ENCODE results near the gene RNPEPL1. TPM values are rescaled to one million over a fixed set of nuclear protein-coding genes. Genes with fewer than 3 reads are reported as not detected.

Gene RNPEPL1
- total RNA-seq, 1 experiment from 2014 or later = 101 TPM

DNA sequence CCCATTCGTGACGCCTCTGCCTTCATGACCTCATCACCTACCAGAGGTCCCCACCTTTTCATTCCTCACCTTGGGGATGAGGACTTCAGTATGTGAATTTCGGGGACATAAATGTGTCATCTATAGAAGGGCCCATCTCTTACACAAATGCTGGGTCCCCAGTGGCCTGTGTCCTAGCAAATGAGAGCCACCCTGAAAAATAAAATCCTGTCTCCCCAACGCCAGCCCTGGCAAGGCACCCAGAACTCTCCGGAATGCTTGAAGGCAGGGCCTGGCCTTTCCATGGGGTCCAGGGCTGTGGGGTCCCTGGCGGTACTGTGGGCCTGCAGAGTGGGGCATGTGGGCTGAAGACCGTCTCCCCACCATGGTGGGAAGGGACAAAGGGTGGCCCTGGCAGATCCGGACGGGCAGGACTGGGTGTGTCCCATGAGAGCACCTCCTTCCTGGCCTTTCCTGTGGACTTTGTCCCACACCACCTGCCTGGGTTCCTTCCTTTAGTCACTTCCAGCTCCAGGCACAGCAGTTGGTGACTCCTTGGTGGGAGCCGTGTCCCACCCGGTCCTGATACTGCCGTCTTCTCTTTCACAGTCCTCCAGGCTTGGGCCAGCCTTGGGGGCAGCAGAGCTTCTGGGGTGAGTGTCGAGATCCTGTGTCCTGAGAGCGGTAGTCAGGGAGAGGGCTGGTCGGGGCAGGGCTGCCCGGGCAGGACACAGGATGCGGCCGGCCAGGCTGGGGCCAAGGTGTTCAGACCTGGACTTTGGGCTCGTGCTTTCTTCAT is 36.8 kb downstream of the RNPEPL1 start:
- Histone ChIP-seq H3K36me3 (ENCODE audit: low read depth) (no peaks in the 10 kb centered on the region), H2AFZ (no peak overlapping the region), H3F3A (ENCODE audit: insufficient read depth, low read depth) (no peaks in the 10 kb centered on the region), H3K27me3 (ENCODE audit: insufficient read depth, low read depth) (no peaks in the 10 kb centered on the region), H3K9me2 (ENCODE audit: insufficient read depth) (no peaks in the 10 kb centered on the region), H4K20me1 (ENCODE audit: insufficient read depth) (no peaks in the 10 kb centered on the region), H3K4me3 (no peak overlapping the region), H3K4me1 (replicated peaks; ENCODE audit: insufficient read depth) (no peaks in the 10 kb centered on the region), H3K4me2 (peak overlapping the region; percentile 29; the same call in 1 of the 2 replicates), H3K9me3 (ENCODE audit: insufficient read depth, low read depth) (no peaks in the 10 kb centered on the region), H3K79me2 (ENCODE audit: low read depth) (no peaks in the 10 kb centered on the region), H3K27ac (no peak overlapping the region)
- CTCF ChIA-PET = interaction anchor here (1.1 kb wide), 2 partner anchors 19 to 39 kb away, joined by 5 read pairs; partner anchors contain the start of gene CAPN10
- no peak for DNase-seq
- POLR2A ChIA-PET (ENCODE audit: unreplicated experiment) = no interaction called here
- BruUV-seq (replicated peaks) = no TSS peak
- intact Hi-C loops (cut with micrococcal nuclease; ENCODE audit: unreplicated experiment) = no loop called here
- TF ChIP-seq, protein P1, sequence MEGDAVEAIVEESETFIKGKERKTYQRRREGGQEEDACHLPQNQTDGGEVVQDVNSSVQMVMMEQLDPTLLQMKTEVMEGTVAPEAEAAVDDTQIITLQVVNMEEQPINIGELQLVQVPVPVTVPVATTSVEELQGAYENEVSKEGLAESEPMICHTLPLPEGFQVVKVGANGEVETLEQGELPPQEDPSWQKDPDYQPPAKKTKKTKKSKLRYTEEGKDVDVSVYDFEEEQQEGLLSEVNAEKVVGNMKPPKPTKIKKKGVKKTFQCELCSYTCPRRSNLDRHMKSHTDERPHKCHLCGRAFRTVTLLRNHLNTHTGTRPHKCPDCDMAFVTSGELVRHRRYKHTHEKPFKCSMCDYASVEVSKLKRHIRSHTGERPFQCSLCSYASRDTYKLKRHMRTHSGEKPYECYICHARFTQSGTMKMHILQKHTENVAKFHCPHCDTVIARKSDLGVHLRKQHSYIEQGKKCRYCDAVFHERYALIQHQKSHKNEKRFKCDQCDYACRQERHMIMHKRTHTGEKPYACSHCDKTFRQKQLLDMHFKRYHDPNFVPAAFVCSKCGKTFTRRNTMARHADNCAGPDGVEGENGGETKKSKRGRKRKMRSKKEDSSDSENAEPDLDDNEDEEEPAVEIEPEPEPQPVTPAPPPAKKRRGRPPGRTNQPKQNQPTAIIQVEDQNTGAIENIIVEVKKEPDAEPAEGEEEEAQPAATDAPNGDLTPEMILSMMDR (conservative IDR thresholded peaks at IDR 0.05) = no peak
- no peak for TF ChIP-seq EZH2 (IDR thresholded peaks at IDR 0.05; ENCODE audit: low read depth)

DNA sequence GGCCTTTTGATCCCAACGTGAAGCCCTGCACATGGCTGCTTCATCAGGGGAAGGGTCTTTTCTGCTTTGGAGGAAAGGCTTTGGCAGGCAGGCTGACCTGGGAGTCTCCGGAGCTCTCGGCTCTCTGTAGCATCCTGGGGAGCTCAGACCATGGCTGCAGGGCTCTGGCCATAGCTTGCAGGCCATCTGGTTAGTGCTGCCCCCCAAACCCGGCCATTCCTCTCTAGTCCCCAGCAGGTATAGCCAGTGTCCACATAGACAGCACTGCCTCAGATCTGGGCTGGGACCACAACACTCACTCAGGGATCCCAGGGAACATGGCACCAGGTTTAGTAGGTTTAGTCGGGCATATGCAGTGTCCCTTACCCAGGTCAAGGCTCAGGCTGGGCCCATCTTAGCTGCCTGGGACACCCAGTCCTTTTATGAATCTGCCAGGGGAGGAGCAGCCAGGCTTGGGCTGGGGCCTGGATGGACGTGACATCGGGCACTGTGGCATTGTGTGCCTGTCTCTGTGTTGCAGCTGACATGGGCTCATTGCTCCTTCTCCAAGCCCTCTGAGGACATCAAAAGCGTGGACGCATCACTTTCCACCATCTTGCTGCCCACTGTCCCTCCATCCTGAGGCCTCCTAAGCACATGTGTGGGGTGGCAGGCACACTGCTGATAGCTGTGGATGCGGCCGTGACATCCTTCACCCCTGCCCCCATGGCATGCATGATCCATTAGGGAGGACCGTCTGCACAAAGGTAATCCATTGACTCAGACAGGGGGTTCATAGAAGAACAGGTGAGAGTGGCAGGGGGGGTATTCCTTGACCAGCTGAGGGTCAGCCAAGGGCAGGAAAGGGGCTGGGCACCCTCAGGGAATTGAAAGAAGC is 37.8 kb downstream of the RNPEPL1 start:
- Histone ChIP-seq H2AFZ (no peak overlapping the region), H3K4me2 (no peak overlapping the region), H3K4me1 (replicated peaks; ENCODE audit: insufficient read depth) (no peaks in the 10 kb centered on the region), H4K20me1 (ENCODE audit: insufficient read depth) (no peaks in the 10 kb centered on the region), H3K36me3 (ENCODE audit: low read depth) (no peaks in the 10 kb centered on the region), H3F3A (ENCODE audit: insufficient read depth, low read depth) (no peaks in the 10 kb centered on the region), H3K27ac (no peak overlapping the region), H3K9me3 (ENCODE audit: insufficient read depth, low read depth) (no peaks in the 10 kb centered on the region), H3K4me3 (no peak overlapping the region), H3K27me3 (ENCODE audit: insufficient read depth, low read depth) (no peaks in the 10 kb centered on the region), H3K79me2 (ENCODE audit: low read depth) (no peaks in the 10 kb centered on the region), H3K9me2 (ENCODE audit: insufficient read depth) (no peaks in the 10 kb centered on the region)
- ChIA-PET POLR2A (ENCODE audit: unreplicated experiment) (no interaction called here), CTCF (no interaction called here)
- intact Hi-C loops (cut with micrococcal nuclease; ENCODE audit: unreplicated experiment) = no loop called here
- no peak for DNase-seq
- TF ChIP-seq, protein P1 (conservative IDR thresholded peaks at IDR 0.05) = no peak
- no peak for TF ChIP-seq EZH2 (IDR thresholded peaks at IDR 0.05; ENCODE audit: low read depth)
- no TSS peak for BruUV-seq (replicated peaks)

DNA sequence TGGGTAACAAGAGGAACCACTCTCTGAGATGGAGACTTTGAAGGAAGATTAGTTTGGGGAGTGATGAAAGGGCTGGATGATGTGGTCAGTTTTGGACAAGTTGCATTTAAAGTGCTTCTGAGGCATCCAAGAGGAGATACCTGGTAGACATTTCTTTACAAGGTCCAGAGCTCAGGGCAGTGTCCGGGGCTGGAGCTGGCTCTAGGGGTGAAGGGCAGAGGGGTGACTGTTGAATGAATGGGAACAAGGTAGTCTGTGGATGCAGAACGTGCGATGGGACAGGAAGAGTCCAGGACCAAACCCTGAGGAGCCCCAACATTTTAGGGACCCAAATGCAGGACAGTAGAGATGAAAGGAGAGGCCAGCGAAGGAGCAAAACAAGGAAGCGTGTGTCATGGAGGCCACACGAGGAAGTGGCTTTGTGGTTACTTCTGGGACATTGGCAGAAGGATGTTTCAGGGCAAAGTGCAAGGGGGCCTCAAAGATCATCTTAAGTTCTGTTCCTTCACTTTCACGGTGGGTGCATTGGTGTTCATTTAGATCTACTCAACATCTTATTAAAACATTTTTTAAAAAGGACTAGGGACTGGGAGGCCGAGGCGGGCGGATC is 43.4 kb downstream of the RNPEPL1 start:
- intact Hi-C loops (cut with micrococcal nuclease; ENCODE audit: unreplicated experiment) = no loop called here
- no peak for TF ChIP-seq EZH2 (IDR thresholded peaks at IDR 0.05; ENCODE audit: low read depth)
- TF ChIP-seq, protein P1 (conservative IDR thresholded peaks at IDR 0.05) = no peak
- peaks cover 6% of the 10 kb centered on the region; the same call in 1 of the 2 replicates for H3K27me3 ChIP-seq (ENCODE audit: insufficient read depth, low read depth)
- H3K4me1 ChIP-seq (replicated peaks; ENCODE audit: insufficient read depth) = no peaks in the 10 kb centered on the region
- H3K79me2 ChIP-seq (ENCODE audit: low read depth) = no peaks in the 10 kb centered on the region
- H3K9me3 ChIP-seq (ENCODE audit: insufficient read depth, low read depth) = peaks cover 9% of the 10 kb centered on the region; the same call in 1 of the 2 replicates
- no peak overlapping the region for H2AFZ ChIP-seq
- no peaks in the 10 kb centered on the region for H3K36me3 ChIP-seq (ENCODE audit: low read depth)
- H3K27ac ChIP-seq = no peak overlapping the region
- BruUV-seq (replicated peaks) = no TSS peak
- no peaks in the 10 kb centered on the region for H3F3A ChIP-seq (ENCODE audit: insufficient read depth, low read depth)
- H3K4me3 ChIP-seq = no peak overlapping the region
- no peak for DNase-seq
- CTCF ChIA-PET = no interaction called here
- POLR2A ChIA-PET (ENCODE audit: unreplicated experiment) = interaction anchor here (0.6 kb wide), 1 partner anchor 9 kb away, joined by 4 read pairs; no protein-coding TSS in a partner anchor
- no peaks in the 10 kb centered on the region for H3K9me2 ChIP-seq (ENCODE audit: insufficient read depth)
- no peaks in the 10 kb centered on the region for H4K20me1 ChIP-seq (ENCODE audit: insufficient read depth)
- no peak overlapping the region for H3K4me2 ChIP-seq
